Fibroblast of upper back skin (primary cell): ENCODE results near the gene MAGEA12.
"Not testable (repeated sequence)": the region's sequence is repeated elsewhere in the genome, so short reads cannot be mapped to it uniquely, and the experiment has no call there.

Experiments used
- DNase-seq: peaks from one replicate; pipeline ENCODE4 v3.0.0-alpha.2; 2013

MAGEA12 gene

GRCh38 chrX:152769549-152770289, 36.2 kb downstream of the MAGEA12 start, which contains the start of gene MAGEA6:
Gene MAGEA6, minus strand, starts transcription at chrX:152769689. Its CDS starts 2,039 bp downstream, at chrX:152767650.
- not testable (repeated sequence) for DNase-seq

- DNase-seq: not testable (repeated sequence)
Measured at GRCh38 chrX:152787062-152787461, 53.5 kb downstream of the MAGEA12 start.
